NCI-H2081 treated with DMSO at 0.1 percent for 48 hours (cell line): ENCODE measurements around the gene RHOG.
"Not testable (repeated sequence)": the region's sequence is repeated elsewhere in the genome, so short reads cannot be mapped to it uniquely, and the experiment has no call there.

Experiments
- DNase-seq: peaks from one replicate; lab custom pipeline; 2025; lab: John Stamatoyannopoulos, UW

Gene RHOG

DNA sequence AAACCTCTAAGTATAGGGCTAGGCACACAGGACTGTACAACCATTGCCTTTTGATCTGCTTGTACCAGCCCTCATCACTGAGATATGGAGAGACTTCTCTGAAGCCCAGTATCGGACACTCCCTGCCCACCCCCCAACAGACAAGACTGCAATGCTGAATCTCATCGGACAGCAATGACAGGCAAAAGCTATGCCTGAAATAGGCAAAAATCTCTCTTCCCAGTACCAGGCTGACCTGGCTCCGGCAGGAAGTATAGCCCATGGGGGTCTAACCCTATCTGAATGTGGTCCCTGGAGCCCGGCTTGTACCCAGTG is 6.5 kb downstream of the RHOG start:
- DNase-seq = no peak

DNA sequence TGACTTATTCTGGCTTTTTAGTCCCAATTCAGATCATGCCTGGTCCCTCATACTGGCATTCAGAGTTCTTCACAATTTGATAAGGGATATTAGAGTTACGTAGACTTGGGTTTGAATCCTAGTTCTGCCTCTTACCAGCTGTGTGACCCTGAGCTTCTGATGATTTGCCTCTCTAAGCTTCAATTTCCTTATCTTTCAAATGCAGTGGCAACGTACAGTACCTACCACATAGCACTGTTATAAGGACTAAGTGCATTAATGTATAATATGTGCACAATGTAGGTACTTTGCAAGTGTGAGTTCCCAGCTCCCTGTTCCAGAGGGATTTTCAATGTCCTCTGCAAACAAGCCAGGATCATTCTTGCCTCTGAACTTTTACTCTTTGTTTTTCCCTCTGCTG is 7.3 kb downstream of the RHOG start:
- DNase-seq = no peak

DNA sequence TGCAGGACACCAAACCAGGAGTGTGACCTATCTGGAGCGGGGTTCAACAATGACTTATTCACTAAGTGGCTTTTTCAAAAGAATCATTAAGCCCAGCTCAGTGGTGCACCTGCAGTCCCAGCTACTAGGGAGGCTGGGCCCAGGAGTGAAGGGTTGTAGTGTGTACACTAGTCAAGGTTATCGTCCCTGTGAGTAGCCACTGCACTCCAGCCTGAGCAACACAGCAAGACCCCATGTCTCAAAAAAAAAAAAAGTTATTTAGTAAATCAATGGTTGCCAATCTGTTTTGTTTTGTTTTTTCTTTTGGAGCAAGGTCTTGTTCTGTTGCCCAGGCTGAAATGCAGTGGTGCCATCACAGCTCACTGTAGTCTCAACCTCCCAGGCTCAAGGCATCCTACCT is 7.9 kb downstream of the RHOG start:
- no peak for DNase-seq

DNA sequence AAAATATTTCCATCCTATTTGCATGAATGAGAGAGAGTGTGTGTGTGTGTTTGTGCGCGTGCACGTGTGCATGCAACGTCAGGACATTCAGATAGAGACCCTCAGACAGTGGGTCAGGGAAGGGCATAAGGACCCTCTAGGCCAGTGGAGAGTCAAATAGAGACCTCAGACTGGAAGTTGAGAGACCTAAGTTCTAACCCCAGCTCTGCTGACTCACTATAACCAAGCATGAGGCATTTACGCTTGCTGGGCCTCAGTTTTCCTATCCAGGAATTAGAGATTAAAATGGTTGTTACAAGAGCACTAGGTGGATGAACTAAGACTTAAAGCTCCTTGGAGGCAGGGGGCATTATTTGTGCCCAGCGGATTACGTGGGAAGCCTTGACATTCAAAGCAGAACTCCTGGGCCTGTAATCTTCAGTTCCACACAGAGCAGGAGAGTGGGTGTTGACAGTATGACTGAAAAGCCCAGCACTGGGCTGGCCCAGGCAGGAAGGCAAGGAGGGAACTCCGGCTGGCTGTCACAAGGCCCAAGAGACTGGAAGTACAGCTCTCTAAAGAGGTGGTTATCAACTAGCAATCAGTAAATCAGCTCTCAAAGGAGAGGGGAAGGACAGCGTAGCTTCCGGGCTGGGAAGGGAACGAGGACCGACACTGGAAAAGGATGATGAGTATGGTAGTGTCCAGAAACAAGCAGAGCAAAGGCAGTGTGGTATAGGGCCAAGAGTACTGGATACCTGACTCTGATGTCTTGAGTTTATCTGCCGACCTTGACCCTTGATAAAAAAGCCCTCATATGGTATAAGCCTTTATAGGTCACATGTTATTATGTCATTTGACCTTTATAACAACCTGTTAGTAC is 9.2 kb downstream of the RHOG start:
- DNase-seq = no peak

DNA sequence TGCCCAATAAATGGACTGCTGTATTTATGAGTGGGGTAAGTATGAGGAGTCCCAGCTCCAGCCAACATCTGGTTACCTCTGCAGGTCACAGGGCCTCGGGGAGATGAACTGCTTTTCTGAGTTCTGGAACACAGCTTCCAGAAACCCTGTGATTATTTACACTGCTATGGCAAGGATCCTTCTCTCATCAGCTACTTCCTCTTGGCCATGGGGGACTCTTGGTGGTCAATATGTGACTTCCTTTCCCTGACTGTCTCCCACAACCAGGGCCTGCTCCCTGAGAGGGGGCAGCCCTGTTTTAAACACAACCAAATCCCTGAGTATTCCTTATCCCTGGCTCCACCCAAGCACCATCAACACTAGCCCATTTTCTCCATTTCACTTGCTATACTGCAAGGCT is 10.0 kb downstream of the RHOG start:
- no peak for DNase-seq

DNA sequence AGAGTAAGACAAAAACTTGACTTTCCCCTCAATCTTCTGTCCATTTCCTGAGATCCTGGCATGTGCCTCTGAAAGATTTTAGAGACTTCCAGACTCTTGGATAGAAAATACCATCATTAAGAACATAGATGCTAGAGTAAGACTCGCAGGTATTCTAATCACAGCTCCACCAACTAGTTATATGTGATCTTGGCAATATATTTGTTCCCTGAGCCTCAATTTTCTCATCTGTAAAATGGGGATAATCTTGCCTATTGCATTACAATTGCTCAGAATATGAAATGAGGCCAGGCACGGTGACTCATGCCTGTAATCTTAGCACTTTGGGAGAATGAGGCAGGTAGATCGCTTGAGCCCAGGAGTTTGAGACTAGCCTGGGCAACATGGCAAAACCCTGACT is 10.7 kb downstream of the RHOG start:
- no peak for DNase-seq

DNA sequence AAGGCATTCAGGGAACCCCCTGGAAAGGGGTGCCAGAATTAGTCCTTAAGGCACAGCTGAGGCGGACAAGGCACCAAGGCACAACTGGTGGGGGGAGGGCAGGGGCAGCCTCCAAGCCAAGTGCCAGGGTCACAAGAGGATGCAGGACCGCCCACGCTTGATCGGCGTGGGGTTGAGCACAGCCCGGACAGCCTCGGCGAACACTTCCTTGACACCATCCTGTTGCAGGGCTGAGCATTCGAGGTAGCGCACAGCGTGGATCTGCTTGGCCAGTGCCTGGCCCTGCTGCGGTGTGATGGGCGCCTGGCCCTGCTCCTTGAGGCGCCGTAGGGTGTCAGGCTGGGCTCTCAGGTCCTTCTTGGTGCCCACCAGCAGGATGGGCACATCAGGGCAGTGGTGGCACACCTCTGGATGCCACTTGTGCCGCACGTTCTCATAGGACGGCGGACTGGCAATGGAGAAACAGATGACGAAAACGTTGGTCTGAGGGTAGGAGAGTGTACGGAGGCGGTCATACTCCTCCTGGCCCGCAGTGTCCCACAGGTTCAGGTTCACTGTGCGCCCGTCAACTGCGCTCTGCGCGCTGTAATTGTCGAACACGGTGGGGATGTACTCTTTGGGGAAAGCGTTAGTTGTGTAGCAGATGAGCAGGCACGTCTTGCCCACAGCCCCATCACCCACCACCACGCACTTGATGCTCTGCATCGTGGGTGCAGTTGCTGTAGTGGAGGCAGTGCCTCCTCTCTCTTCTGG is 13.1 kb downstream of the RHOG start:
- no peak for DNase-seq

DNA sequence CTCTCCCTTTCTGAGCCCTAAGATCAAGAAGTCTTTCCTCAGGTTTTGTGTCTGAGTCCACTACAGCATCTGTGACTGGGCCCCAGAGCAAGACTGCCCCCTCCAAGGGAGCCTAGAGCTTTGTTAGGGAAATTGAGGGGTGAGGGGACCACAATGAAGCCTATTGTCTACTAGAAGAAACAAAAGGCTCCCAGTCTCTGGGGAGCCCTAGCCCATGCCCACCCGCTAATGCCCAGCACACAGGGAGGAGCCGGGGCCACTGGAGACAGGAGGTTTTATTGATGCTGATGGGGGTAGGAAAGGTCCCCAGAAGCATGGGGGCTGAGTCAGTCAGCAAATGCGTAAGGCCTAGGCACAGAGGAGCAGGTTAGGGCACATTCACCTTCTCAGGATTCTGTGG is 14.0 kb downstream of the RHOG start:
- no peak for DNase-seq

DNA sequence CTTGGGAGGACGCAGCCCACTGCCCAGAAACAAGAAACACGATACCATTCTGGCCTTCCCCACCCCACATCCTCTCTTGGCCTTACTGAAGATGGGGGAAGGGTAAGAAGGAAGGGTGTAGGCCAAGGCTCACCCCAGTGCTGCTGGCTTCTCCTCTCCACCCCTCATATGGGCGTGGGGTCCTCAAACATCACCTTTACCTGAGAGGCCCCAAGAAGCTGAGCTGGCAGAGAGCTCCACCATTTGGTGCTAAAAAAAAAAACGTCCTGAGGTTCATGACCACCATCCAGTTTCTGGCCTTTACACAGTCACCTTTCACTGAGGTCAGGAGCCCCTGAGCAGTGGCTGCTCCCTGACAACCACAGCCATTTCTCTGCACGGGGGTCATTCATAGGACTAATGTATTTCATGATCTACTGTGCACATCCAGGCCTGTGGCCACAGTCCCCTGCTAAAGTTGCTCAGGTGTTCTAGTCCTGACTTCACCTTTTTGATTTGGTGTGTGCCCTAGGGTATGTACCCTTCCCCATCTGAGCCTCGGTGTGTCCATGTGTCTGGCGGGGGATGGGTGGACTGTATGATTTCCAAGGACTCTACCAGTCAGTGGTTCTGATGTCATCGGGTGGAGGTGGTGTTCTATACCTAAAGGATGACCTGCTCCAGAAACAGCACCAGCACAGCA is 15.1 kb downstream of the RHOG start:
- no peak for DNase-seq

DNA sequence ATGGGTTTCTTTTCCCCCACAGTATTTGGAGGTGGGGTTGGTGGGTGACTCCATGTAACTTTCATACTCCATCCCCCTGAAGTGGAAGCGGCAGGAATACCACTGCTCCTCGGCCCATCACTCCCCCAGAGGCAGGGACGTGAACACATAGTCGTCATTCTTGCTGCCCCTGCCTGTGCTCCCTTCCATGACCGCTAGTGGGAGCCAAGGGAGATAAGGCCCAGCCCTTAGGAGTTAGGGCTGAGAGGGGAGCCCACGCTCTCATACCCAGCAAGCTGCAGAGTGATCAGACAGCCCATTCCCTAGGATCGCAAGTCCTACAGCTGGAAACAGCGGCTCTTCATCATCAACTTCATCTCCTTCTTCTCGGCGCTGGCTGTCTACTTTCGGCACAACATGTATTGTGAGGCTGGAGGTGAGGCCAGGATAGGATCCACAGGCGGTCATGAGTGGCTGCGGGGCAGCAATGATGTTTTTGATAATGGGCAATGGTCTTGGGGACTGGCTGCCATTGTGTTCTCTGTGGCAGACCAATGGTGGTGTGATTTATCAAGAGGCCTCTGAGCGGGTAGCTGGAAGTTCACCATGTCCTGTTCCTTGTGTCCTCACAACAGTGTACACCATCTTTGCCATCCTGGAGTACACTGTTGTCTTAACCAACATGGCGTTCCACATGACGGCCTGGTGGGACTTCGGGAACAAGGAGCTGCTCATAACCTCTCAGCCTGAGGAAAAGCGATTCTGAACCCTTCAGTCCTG is 15.9 kb downstream of the RHOG start:
- no peak for DNase-seq

DNA sequence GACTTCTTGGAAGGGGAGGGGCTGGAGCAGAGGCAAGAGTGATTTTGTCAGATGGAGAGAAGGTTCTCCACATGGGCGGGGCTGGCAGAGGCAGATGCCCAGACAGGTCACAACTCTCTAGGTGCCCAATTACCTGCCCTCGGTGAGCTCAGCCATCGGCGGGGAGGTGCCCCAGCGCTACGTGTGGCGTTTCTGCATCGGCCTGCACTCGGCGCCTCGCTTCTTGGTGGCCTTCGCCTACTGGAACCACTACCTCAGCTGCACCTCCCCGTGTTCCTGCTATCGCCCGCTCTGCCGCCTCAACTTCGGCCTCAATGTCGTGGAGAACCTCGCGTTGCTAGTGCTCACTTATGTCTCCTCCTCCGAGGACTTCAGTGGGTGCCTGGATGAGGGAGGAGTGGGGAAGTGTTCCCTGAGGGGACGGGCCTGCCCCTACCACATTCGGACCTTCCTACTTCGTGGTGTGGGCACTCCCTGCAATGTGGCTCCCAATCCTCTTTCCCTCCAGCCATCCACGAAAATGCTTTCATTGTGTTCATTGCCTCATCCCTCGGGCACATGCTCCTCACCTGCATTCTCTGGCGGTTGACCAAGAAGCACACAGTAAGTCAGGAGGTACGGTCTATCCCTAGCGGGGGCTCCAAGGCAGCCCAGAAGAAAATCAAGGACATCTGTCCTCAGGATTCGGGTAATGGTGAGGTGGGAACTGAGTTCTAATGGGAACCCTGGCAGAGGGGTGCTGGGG is 16.8 kb downstream of the RHOG start:
- DNase-seq = no peak

DNA sequence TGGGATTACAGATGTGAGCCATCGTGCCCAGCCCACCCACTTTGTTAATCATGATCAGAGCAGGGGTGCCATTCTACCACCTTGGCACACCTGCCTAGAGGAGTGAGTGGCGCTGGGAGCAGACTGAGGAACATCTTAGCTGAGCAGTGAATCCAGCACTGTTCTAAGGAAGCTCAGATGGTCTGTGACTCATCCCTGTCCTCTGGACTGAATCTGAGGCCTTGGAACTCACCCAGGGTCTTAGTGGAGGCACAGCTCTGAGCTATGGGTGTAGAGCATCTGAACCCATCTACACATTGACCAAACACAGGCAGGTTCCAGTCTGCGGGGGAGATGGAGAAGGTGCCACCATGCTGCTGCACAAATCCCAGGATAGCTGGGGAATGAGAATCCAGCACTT is 17.5 kb downstream of the RHOG start:
- no peak for DNase-seq

DNA sequence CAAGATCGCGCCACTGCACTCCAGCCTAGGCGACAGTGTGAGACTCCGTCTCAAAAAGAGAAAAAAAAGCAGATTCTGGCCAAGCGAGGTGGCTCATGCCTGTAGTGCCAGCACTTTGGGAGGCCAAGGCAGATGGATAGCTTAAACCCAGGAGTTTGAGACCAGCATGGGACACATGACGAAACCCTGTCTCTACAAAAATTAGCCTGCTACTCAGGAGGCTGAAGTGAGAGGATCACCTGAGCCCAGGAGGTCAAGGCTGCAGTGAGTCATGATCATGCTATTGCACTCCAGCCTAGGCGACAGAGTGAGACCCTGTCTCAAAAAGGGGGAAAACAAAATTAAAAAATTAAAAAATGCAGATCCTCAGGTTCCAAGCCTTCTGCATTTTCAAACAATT is 18.4 kb downstream of the RHOG start:
- DNase-seq = no peak

DNA sequence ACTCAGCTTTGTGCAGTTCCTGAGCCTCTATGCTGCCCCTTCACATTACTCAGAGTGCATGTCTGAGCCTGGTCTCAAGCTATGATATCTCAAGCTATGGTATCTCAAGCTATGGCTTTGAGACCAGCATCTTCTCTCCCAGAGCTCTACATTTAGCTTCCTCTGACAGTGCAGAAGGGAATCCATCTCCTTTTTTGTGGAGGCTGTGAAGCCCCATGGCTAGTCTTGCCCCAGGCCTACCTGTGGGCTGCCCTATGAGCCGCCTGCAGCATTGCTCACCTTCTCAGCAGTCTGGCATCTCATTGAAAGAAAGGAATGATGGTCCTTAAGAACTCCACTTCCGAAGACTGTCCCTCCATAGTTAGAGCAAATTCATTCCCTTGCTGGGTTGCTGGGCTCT is 19.8 kb downstream of the RHOG start:
- no peak for DNase-seq

DNA sequence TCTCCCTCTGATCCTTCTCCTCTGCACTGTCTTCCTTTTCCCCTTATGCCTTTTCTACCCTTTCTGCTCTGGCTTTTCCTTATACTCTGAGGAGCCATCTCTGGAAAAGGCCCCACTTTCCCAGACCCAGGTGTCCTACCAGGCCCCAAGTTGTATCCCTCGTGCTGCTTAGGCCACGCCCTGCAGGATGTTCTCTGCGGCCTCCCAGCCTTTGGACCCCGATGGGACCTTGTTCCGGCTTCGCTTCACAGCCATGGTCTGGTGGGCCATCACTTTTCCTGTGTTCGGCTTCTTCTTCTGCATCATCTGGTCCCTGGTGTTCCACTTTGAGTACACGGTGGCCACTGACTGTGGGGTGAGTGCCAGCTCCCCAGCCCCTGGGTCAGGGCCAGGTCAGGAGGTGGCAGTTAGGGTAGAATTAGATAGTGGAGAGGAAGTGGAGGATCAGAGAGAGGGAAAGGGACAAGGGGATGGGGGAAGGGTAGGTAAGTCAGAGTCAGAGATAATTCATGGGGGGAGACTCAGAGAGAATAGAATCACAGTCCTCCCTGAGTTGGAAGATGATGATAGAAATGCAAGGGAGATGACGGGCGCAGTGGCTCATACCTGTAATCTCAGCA is 23.5 kb downstream of the RHOG start:
- DNase-seq = no peak

DNA sequence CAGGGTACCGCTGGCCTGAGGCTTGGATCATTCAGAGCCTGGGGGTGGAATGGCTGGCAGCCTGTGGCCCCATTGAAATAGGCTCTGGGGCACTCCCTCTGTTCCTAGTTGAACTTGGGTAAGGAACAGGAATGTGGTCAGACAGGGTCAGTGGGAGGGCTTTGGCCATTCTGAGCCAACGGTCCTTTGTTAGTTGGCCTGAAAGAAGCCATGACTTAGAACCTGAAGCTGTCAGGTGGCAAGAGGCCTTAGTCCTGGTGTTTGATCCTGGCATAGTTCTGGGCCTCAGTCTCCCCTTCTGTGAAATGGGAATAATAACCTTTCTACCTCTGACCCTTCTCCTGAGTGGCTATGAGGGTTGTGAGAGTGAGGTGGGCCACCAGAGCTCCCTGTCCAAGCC is 24.1 kb downstream of the RHOG start:
- no peak for DNase-seq

DNA sequence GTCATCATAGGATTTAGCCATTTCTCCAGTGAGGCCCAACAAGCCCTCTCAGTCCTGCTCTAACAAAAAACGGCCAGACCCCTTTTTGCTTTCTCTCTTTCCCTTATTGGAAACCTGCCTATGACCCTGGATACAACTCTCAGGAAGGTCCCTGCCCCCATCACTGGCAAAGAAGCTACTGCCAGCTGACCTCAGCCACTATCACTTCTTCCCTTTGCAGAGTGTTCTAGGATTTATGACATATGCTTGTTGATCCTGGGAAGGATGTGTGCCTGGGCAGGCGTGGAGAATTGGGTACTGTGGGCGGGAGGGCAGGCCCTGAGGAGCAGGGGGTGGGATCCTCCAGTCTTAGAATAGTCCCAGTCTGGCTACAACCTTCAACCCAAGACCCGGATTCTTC is 24.9 kb downstream of the RHOG start:
- DNase-seq = no peak

DNA sequence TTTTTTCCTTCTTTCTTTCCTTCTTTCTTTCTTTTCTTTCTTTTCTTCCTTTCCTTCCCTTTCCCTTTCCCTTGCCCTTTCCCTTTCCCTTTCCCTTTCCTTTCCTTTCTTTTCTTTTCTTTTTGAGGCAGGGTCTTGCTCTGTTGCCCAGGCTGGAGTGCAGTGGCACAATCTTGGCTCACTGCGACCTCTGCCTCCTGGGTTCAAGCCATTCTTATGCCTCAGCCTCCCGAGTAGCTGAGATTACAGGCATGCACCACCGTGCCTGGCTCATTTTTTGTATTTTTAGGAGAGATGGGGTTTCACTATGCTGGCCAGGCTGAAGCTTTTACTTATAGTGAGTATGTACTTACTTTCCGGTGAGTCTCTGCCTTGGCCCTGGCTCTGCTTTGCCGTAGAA is 25.9 kb downstream of the RHOG start:
- DNase-seq = not testable (repeated sequence)

DNA sequence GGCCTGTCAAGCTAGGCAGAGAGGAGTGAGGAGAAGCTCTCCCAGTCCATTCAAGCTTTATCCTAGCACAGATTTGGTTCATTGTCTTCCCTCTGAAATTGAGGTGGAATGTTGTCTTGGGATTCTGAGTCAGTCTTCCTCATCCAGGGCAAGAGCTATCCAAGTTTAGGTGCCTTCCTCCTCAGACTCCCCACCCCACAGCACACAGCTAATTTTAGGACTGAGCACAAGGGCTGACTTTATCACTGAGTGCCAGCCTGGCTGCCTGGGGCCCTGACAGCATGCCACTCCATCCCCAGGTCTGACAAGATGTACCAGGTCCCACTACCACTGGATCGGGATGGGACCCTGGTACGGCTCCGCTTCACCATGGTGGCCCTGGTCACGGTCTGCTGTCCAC is 29.8 kb downstream of the RHOG start:
- DNase-seq = no peak

DNA sequence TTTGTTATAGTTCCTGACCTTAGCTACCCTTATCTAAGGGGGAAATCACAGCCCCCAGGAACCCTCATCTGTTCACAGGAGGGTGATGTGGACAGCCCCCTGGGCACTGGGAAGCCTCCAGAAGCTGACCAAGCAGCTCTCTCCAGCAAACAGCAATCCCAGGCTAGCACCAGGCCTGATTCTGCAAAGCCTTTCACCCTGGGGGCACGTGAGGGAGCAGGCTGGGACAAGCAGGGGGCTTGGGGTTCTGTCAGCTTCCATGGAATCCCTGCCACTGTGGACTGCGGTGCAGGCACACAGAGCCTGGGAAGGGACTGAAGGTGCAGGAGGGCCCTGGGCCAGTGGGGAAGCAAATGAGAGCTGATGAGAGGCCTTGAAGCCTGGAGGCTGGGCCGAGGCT is 30.3 kb downstream of the RHOG start:
- no peak for DNase-seq

DNA sequence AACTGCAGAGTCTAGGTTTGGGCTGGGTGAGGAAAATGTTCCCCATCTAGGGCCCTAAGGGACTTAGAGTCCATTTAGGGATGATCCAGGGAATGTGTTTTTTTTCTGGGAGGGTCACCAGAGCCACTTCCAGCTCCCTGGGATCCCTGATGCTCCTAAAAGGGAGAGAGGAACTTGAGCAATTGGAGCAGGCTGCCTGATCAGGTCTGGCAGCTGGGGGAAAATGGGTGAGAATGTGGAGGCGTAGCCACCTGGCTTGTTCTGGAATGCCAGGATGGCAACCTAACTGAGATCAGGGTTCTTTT is 31.2 kb downstream of the RHOG start:
- no peak for DNase-seq
